ENCODE results near the gene UVSSA.
A peak's percentile ranks its signal among the peaks of the same experiment; 100 is the strongest.

UVSSA gene

DNA sequence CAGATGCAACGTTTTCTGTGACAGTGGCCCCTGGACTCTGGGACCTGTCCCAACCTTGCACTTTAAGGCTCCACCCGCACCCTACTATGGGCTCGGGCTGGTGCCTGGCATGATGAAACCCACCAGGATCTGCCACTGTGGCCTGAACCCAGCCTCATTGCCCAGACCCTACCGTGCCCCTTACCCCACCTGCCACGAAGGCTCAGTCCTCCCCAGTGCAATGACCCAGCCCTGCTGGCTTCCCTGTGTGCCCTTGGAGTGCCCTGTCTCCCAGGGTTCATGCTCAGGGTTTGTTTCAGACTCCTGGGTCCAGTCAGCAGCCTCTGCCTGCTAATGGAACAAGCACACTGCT lies 3.1 kb downstream of the UVSSA start:
- no peak for DNase-seq

DNA sequence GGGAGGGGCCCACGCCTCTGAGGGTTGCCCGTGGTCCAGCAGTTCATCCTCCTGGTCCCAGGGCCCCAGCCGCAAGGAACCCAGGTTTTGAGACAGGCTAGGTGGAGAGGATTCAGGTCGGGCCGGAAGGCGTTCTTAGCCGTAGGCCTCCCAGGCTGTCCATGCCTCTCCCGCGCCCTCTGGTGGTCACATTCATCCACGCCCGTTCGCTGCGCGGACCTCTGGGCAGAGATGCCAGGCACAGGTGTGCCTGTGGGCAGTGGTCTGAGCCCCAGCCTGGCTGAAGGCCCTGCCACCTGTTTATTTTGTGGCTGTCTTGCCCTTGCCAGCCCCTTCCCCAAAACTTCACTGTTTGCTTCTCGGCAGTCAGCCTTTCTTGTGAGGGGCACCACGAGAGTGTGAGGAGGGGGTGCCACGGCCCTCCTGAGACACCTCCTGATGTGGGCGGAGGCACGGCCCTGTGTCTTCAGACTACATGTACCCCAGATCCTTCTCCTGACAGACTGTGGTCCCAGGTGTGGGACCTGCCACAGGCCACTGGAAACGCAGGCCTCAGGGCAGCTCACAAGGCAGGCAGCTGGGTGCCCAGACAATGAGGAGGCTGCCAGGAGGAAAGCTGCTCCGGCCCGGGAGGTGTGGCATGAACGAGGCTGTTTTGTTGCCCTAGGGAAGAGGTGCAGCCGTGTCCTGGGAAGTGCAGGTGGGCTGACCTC lies 5.0 kb downstream of the UVSSA start:
- peak; percentile 84 for DNase-seq

DNA sequence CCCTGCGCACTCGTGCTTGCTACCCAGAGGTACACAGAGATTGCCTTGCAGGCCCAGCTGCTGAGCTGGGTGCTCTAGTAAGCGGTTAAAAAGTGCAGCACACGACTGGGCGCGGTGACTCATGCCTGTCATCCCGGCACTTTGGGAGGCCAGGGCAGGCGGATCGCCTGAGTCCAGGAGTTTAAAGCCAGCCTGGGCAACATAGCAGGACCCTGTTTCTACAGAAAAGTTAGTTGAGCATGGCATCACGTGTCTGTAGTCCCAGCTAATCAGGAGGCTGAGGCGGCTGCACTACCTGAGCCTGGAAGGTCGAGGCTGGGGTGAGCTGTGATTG lies 5.5 kb downstream of the UVSSA start:
- DNase-seq, result no peak

DNA sequence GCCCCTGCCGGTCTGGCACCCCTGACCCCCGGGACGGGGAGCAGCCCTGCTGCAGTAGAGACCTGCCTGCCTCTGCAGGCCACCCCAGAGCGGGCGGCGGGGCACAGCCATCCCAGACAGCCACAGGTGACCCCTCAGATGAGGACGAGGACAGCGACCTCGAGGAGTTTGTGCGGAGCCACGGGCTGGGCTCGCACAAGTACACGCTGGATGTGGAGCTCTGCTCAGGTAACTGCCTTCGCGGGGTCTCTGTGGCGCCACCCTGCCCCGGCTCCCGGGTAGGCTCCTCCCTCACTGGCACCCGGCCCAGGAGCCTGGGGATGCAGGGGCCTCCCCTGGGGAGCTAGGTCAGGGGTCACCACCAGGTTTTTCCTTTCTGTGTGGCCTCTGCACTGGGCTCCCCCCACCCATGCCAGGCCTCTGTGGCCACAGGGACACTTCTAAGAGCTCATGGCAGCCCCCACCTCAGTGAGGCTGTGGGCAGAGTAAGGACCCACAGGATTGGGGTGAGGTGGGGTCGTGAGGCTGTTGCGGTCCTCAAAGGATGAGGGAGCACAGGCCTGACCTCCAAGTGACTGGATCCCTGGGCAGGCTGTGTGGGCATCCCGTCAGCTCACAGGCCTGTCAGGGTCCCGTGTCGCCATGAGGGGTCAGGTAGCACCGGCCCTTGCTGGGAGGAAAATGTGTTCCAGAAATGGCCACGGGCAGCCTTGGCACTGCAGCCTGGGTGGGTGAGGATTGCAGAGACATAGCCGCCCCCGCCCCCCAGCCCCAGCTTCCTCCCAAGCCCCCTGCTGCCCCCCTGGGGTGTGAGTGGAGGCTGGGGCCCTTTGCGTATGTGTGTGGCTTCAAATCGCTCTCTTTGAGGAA lies 6.4 kb downstream of the UVSSA start:
- no peak for DNase-seq

DNA sequence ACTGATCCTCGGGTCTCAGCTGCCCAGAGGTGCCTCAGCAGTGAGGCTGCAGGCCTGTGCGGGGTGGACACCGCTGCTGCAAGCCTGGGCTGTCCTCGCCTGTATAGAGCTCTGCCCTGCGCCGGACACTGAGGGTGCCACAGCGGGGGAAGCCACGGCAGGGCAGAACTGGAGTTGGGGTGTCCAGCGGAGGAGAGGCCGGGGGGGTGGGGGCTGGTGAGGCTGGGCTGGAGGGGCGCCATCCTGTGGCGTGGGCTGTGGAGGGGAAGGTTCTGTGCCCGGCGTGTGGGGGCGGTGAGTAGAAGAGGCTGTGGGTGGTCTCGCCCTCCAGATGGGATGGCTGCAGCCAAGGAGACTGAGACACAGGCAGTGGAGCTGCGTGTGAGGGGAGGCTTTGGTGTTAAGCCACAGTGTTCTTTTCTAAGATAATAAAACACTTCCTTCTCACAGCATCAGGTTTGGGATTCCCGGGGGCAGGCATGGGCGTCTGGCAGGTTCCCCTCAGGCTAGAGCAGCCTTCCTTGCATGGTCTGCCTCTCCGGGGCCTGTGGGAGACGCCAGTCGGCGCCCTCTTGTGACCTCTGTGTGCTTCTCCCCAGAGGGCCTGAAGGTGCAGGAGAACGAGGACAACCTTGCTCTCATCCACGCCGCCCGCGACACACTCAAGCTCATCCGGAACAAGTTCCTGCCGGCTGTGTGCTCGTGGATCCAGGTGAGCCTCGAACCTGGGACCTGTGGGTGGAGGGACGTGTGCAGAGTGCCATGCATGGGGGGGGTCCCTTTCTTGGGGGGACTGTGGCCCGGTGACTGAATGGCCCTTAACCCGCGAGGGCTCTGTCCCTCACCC lies 7.4 kb downstream of the UVSSA start:
- peak; percentile 2 for DNase-seq

DNA sequence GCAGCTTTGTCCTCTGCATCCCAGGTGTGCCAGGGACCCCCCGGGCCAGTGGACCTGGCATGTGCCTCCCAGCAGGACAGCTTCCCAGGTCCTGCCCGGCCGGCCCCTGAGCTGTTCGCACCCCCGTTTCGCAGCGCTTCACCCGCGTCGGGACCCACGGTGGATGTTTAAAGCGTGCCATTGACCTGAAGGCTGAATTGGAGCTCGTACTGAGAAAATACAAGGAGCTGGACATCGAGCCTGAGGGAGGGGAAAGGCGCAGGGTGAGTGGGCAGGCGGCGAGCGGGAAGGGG lies 7.9 kb downstream of the UVSSA start:
- no peak for DNase-seq

DNA sequence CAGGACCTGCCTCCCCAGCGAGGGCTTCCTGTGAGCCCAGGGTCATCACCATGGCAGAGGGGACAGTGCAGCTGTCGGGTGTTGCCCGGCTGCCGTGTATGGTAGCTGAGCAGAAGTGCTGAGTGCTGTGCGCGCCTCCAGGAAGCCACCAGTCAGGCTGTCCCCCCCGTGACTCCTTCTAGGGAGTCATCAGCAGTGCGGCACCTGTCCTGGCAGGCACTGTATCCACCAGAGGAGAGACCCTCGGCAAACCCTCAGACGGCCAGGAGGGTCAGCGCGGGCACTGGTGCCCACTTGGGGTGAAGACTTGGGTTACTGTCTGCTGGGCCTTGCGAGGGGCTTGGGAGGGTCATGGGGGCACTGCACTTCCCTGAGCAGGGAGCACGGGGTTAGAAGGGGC lies 8.4 kb downstream of the UVSSA start:
- DNase-seq, result no peak

DNA sequence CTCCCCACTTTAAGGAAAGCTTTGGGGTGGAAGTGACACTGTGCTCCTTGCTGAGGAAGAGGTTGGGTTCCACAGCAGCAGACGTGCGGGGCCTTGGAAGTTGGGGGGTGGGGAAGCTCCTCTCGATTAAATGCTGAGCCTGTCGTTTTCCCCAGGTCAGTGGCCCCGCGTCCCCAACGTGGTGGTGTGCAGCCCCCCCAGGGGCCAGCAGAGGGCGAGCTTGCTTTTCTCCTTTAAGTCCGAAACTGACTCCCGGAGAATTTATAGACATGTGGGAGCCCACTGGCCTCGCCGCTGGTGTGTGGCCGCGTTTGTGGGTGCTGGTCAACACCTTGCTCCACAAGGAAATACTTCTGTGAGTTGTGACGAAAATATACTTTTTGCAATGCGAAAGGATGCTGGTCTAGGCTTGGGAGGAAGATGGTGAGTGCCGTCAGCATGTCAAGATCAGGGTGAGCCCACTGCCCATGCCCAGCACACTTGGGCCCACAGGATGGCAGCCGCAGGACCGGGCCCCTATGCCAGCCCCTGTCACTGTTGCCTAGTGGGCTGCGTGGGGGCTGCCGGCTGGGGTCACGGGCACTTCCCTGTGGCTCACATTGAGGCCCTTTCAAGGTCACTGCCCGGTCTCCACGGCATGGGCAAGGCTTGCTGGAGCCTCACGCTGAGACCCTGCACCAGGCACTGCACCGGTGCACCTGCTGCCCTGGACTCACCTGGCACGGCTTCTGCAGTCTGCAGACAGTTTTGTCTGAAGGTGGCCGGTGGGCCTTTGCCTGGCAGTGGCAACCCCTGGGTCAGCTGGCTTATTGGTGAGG lies 9.4 kb downstream of the UVSSA start:
- DNase-seq, result peak; percentile 56

DNA sequence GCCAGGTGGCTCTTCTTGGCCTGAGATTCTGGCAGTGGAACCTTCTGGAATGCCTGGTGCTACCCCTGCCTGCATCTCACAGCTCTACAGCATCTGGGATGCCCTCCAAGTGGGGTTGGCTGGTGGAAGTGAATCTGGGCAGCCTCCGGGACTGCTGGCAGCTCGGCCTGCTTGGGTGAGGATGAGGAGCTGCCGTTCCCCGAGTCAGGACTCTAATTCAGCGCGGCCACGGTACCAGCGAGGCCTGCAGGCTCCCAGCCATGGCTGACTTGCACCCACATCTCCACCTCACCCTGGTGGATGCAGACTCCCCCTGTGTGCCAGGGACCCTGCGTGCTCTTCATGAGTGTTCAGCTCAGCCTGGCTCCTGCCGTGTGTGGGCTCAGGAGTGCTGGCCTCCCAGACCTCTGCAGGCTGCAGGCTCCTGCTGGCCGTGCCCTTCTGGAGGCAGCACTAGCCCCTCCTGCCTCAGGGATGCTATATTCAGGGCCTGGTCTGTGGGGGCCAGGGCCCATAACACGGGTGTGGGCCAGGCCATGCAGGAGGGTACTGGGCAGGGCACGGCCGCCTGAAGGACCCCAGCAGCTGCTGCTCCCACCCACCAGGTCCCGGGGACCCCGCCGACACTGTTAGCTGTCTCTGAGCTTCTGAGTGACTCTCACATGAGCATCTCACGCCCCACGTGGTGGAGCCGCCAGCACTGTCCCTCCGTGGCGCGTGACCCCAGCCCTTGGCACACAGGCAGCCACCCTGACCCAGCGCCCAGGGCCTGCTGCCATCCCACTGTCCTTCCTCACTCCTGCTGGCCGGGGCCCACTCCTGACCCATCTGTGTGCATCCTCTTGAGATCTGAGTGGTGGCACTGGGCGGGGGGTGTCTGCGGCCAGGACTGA lies 10.6 kb downstream of the UVSSA start:
- no peak for DNase-seq

DNA sequence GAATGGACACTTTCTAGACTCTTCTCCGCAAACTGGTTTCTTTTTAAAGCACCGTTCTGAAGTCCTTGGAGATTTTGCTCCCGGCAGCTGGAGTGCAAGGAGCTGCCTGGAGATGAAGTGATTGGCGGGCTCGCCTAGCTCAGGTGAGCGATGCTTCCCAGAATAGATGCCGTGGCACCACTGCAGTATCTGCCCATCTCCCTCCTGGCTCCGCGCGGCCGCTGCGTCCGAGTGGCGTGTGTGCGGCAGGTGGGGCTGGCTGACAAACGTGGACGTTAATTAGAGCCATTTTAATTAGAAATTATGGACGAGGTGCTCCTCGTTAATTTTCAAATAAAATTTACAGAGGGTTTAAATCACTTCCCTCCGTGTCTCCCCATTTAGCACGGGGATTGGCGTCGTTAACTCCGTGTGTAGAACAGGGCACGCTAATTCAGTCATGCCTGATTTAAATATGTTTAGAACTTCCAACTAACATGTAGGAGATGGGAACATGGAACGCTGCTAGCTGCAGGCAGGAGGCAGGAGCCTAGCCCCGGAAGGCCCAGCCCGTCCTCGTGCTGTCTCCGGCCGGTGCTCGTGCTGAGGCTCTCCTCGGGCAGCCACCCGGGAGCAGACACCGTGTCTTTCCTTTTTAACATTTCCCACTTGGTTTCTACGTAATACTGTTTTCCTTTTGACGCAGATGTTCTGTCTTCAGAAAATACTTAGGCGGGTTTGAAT lies 11.6 kb downstream of the UVSSA start:
- no peak for DNase-seq

DNA sequence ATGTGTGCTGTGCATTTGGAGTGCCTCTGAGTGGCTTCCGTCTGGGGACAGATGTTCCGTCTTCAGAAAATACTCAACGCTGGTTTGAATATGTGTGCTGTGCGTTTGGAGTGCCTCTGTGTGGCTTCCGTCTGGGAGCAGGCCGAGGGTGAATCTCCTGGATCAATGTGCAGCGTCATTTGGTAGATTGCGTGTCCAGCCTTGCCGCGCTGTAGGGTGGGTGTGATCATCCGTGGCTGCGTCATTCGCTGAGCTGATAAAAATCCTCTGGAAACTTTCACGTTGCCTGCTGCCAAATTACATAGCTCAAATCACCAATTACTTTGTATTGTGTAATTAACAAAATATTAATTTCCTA lies 12.1 kb downstream of the UVSSA start:
- no peak for DNase-seq

DNA sequence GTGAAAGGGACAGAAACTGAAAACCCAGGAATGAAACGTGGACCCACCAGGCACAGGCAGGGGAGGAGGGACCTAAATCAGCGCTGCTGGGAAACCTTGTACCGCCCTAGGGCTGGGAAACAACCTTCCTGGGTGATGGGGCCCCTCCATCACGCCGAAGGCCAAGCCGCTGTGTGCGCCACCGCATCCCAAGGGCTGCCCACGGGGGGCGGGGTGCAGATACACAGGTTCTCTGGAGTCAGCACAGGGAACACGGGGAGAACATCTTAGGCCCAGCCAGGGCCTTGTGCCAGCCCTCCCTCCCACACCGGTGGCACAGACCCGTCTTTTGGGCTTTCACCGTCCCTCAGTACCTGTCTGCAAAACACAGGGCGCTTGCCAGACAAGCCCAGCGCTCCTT lies 13.0 kb downstream of the UVSSA start:
- no peak for DNase-seq

DNA sequence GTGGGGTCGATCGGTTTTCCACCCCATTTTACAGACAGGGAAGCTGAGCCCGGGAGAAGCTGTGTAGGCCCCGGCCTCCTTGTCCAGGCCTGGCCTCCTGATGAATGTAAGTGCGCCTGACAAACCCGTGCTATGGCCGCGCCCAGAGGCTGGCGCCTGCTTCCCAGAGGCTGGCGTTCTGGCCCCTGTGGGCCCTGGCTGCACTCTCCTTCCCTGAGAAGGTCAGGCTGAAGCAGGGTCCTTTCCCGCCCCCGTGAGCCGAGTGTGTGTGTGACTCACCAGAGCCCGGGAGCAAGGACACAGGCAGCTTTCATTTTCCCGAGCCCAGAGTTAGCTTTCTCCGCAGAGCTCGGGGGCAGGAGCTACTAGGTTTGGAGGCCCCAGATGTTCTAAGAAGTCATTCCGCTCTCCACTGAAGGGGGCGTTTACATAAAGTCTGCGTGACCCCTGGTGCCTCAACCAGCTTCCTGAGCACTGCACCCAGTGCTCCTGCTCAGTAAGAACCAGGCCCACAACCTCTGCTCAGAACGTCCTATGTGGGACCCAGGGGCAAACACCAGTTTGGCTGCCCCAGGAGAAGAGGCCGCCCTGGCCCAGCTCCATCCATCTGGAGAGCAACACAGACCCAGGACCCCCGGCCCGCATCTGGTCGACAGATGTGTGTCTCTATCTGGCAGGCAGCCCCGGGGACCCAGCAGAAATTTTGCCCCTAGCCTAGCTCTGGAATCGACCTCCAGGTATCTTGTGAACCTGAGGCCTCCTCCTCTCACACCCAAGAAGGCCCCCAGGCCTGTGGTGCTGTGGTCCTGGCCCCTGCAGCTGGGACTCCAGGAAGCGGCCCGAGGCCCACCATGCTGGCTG lies 13.6 kb downstream of the UVSSA start:
- DNase-seq, result no peak

DNA sequence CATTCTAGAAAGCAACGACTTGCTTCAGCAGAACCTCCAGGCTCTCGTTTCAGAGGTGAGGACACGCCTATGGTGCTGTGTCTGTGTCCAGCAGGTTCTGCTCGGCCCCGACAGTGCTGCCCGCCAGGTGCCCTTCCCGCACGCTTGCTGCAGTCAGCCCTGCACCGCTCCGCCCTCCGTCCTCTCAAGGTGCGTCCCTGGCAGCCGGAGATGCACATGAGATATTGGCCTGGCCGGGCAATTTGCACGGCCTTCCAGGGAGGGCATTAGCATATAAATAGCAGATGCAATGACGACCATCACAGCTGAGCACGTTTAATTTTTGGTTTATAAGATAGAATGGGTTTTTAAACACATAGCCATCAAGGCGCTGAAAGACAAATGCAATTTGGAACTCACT lies 14.4 kb downstream of the UVSSA start:
- no peak for DNase-seq

DNA sequence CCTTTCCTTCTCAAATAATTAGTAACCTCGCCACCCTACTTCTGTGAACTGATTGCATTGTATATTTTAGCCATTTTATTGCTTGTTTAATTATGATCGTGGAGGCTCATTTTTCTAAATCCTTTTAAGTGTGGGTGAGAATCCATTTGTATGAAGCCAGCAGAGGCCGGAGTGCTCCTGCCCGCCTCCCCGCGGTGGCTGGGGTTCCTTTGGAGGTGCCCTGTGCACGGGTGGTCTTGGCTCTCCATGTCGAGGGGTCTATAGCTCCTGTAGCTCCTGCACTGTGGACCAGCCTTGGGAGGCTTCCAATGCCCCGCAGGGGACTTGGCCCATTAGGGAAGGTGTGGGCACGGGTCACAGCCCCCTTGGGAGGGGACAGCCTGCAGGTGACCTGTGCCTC lies 15.0 kb downstream of the UVSSA start:
- DNase-seq, result no peak

DNA sequence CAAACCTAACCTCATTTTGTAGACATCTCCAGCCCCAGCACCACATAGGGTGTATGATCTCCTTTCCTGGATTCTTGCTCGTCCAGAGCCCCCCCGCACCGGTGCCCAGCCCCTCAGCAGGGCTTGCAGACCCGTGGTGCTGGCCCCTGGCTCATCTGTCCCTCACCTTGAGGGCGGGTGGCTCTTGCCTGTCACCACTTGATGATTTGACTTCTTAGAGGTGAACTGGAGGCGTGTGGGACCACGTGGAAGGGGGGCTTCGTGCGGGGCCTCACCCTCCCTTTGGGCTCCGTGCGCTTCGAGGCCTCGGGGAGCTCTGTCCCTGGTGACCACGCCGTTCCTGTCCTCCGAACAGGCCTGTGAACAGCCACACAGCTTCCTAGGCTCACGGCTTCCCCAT lies 15.5 kb downstream of the UVSSA start:
- no peak for DNase-seq

DNA sequence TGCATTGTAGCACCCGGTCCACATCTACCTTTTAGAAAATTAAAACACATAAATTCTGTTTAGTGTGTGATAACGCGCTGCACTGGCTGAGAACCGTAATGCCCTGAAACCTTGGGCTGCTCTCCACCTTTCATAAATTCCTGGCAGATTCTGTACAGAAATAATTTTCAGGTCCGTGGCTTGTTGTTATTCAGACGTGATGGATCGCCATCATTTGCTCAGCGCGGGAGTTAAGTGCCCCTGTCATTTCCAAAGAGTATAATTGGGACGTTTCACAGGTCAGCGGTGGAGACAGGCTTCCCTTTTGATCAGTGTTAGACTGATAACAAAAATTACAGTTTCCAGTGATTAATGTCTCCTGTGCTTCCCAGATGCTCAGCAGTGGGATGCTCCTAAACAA lies 16.5 kb downstream of the UVSSA start:
- no peak for DNase-seq

DNA sequence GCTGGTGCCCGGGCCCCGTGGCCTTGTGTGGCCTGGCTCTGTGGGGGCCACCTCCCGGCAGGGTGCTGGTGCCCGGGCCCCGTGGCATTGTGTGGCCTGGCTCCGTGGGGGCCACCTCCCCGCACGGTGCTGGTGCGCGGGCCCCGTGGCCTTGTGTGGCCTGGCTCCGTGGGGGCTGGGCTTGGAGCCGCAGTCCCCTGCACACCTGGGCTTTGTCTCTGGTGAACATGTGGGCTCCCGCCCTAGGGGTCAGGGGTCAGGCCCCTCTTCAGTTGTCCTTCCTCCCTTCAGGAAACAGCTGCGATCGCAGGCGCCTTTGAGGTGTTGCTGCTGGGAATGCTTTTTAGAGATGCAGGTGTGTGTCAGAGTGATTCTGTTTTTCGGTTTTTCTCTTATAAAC lies 17.2 kb downstream of the UVSSA start:
- DNase-seq, result no peak

DNA sequence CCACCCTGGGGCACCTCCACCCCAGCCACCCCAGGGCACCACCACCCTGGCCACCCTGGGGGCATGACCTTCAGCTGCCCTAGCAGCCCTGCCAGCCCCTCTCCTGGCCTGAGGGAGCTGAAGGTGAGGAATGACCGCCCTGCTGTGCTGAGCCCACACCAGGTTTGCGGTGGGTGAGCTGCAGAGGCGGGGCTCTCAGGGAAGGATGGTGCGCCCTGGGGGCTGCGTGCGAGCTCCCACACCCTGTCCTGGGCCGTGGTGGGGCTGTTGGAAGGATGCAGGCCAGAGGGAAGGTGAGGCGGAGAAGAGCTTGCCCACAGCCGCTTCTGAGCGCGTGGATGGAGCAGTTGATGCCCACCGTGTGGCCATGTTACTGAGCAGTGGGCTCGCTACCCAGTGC lies 17.7 kb downstream of the UVSSA start:
- no peak for DNase-seq
